Ovary (tissue), 10 donors: ENCODE results near the gene IDE. TPM values are rescaled to one million over a fixed set of nuclear protein-coding genes. Genes with fewer than 3 reads are reported as not detected.

Experiments used
- DNase-seq, 5 donors: peaks; one replicate each; pipeline ENCODE4 v3.0.0-alpha.2; 2019 to 2020
- H3K27ac ChIP-seq, 2 donors: fragments of 200-600 bp; one replicate each; pipeline versions ENCODE4 v1.5.1 to v1.8.0; 2019 to 2022
- H3K27me3 ChIP-seq: fragments of 200-600 bp; one replicate; pipeline ENCODE4 v1.8.0; 2022
- H3K36me3 ChIP-seq: fragments of 200-600 bp; sonication (generic); one replicate; pipeline ENCODE4 v1.5.1; 2019
- H3K4me1 ChIP-seq: one replicate; pipeline ENCODE4 v1.8.1; 2013; ENCODE audit warnings: mild to moderate bottlenecking, moderate library complexity; ENCODE audit not compliant: insufficient read depth
- H3K4me3 ChIP-seq: fragments of 200-600 bp; sonication (generic); one replicate; pipeline ENCODE4 v1.5.1; 2017
- H3K9me3 ChIP-seq, 2 donors: fragments of 200-600 bp in 1 of 2; sonication (generic) in 1 of 2; one replicate each; pipeline versions ENCODE4 v1.5.1 to v1.8.1; 2013 to 2019; ENCODE audit warnings: mild to moderate bottlenecking in 1 of 2, moderate library complexity in 1 of 2
- EP300 ChIP-seq: sonication (generic); formaldehyde crosslinking; IDR thresholded peaks from one replicate; pipeline ENCODE4 v1.6.1; 2017; ENCODE audit warnings: antibody characterized with exemption
- POLR2A ChIP-seq: fragments of 450-650 bp; IDR thresholded peaks from one replicate; pipeline ENCODE4 v1.6.1; 2017; ENCODE audit warnings: antibody characterized with exemption, mild to moderate bottlenecking, moderate library complexity
- WGBS, 3 donors: extraction: QIAGEN DNeasy Blood & Tissue Kit in 1 of 3; methylation state at CpG; one replicate each; pipeline versions ENCODE4 v1.1.5 to v1.1.7; 2013 to 2017; 5-methylcytosine and 5-hydroxymethylcytosine counted together
- intact Hi-C, 4 donors: fragments of 100-400 bp; cut with DNase I; formaldehyde crosslinking; loops; one replicate each; pipeline versions ENCODE4 v1.11.0 to v1.15.1; 2022 to 2023
- long read RNA-seq, 3 donors: library from polyadenylated mRNA in 2 of 3; unstranded in 2 of 3; transcript quantifications; one replicate each; pipeline ENCODE4 v2.0.0 and lab custom pipeline, GENCODE V29; 2021 to 2026
- polyA plus RNA-seq, 2 donors: library from polyadenylated mRNA; stranded (reverse); fragments of 200-250 nt in 1 of 2; fragments of 350-450 nt in 1 of 2; fragmentation: Illumina TruSeq in 1 of 2; extraction: RNeasy Lipid Tissue Mini Kit (QIAGEN cat#74804) in 1 of 2; gene quantifications; one replicate each; pipeline ENCODE4 v1.2.3, GENCODE V29; 2013 to 2014
- total RNA-seq, 7 donors: library from RNA; depleted of rRNA in 2 of 7; stranded (reverse); fragments of >200 nt in 2 of 7; fragmentation: NEBNext Ultra II Directional in 3 of 7; extraction: Animal tissue kit (Norgen Biotek cat#: 25700) in 3 of 7; gene quantifications; one replicate each; pipeline versions ENCODE4 v1.1.0 to v1.2.4, GENCODE V29; 2016 to 2023
- TF ChIP-seq, protein P1 (sequence below), 3 donors: fragments of 450-650 bp in 2 of 3; fragments of 200-600 bp in 1 of 3; IDR thresholded peaks; one replicate each; pipeline versions ENCODE4 v1.5.1 to v1.8.0; 2016 to 2022; ENCODE audit warnings: antibody characterized with exemption in 3 of 3, mild to moderate bottlenecking in 1 of 3
- donor health status: DM: no; HTN: no; CAD: no; lungs with moderate emphysema.
- donor health status: DM: no; HTN: no; CAD: no.
- donor health status: Bipolar disorder and iron deficiency.
- donor health status: DM: yes; HTN: yes; CAD: no.
- donor health status: DM: no; HTN: no; CAD: no.
- donor health status: DM: yes; HTN: yes; CAD: no.

The IDE gene
- total RNA-seq (10 to 100 TPM; 14.3 to 34.1 (median 28.2) TPM), polyA plus RNA-seq (10 to 100 TPM in 1 of 2 donors, 1 to 10 TPM in 1; 5.8 to 18.4 TPM)
- long read RNA-seq, donor 1, full-length matches to known transcripts, result 1 of 12 reads
- long read RNA-seq, donor 1, partial matches to known transcripts, result 8 of 12 reads
- long read RNA-seq, donor 1, other reads (novel, unspliced or antisense), result 3 of 12 reads
- long read RNA-seq, donor 2, full-length matches to known transcripts, result 4 of 4 reads
- long read RNA-seq, donor 2, partial matches to known transcripts, result 0 of 4 reads
- long read RNA-seq, donor 2, other reads (novel, unspliced or antisense), result 0 of 4 reads
- long read RNA-seq, donor 3, full-length matches to known transcripts, result 29 of 45 reads
- long read RNA-seq, donor 3, partial matches to known transcripts, result 5 of 45 reads
- long read RNA-seq, donor 3, other reads (novel, unspliced or antisense), result 11 of 45 reads

DNA sequence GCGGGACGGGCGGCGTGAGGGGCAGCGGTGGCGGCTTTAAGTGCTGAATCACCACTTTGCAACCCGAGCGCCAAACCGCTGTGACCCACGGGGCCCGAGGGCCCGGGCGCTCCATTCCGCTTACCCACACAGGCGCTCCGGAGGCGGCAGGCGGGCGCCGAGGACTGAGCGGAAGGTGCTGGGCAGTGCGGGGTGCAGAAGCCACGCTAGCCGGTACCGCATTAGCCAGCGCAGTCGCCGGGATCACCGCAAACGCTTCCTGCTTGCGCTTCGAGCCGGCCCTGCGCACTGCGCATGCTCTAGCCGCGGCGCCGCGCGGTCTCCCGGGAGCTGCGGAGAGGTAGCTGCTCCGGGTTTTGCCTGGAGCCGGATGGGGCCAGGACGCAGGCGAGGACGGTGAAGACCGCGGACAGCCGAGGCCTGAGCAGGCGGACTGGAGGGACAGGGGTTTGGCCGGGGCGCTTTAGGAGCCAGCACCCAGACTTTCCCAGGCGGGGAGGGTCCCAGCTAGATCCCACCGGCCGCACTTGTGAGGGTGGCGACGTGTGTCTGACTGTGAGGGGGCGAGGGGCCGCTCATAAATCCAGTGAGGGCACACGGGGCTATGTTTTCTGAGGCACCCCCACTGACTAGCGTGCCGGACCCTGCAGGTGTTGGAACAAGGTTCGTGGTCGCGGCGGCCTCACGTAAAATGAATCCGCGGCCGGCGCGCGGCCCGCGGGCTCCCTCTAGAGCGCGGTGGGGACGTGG is at the start of gene IDE:
Gene IDE (minus strand): TSS at position 296 of the 750 bp plus-strand sequence. CDS start 74 bp downstream, at position 222.
- no peaks in the 10 kb centered on the region for H3K36me3 ChIP-seq
- H3K27ac ChIP-seq, result peak within 1 kb of the TSS; percentile 78 to 94
- peak within 1 kb of the TSS; percentile 84 for H3K4me3 ChIP-seq
- TF ChIP-seq, protein P1, sequence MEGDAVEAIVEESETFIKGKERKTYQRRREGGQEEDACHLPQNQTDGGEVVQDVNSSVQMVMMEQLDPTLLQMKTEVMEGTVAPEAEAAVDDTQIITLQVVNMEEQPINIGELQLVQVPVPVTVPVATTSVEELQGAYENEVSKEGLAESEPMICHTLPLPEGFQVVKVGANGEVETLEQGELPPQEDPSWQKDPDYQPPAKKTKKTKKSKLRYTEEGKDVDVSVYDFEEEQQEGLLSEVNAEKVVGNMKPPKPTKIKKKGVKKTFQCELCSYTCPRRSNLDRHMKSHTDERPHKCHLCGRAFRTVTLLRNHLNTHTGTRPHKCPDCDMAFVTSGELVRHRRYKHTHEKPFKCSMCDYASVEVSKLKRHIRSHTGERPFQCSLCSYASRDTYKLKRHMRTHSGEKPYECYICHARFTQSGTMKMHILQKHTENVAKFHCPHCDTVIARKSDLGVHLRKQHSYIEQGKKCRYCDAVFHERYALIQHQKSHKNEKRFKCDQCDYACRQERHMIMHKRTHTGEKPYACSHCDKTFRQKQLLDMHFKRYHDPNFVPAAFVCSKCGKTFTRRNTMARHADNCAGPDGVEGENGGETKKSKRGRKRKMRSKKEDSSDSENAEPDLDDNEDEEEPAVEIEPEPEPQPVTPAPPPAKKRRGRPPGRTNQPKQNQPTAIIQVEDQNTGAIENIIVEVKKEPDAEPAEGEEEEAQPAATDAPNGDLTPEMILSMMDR (IDR thresholded peaks at IDR 0.05), result peak; percentile 16 to 79 (median 69)
- peak; percentile 33 for TF ChIP-seq POLR2A
- TF ChIP-seq EP300, result no peak
- H3K9me3 ChIP-seq, result no peaks in the 10 kb centered on the region
- intact Hi-C loops, result loop anchor here (2.0 to 5.0 kb wide), 3 partner anchors 17 to 57 kb away; no protein-coding TSS in a partner anchor
- H3K4me1 ChIP-seq, result peaks cover 13% of the 10 kb centered on the region
- H3K27me3 ChIP-seq, result no peaks in the 10 kb centered on the region
- WGBS, 3 donors, result 0 to 1% (median 0%) methylated on average over 69 to 80 of the region's 80 CpGs
- DNase-seq, result peak; percentile 81 to 89 (median 84)

DNA sequence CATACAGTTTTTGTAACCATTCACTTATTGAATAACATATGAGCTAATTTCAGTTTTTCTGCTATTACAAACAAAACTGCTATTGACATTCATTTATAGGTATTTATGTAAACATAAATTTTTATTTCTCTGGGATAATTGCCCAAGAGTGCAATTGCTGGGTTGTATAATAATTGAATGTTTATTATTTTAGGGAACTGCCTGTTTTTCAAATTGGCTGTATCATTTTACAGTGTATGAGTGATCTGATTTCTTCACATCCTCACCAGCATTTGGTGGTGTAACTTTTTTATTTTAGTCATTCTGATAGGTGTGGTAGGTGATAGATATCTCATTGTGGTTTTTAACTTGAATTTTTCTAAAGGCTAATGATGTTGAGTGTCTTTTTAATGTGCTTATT is 45.5 kb upstream of the IDE start:
- intact Hi-C loops, result no loop called here
- TF ChIP-seq POLR2A (no peak), EP300 (no peak)
- TF ChIP-seq, protein P1 (IDR thresholded peaks at IDR 0.05), result no peak
- no peak for DNase-seq
- no peak overlapping the region for H3K4me3 ChIP-seq
- no peaks in the 10 kb centered on the region for H3K4me1 ChIP-seq
- H3K9me3 ChIP-seq, result no peaks in the 10 kb centered on the region
- no peak overlapping the region for H3K27ac ChIP-seq
- H3K27me3 ChIP-seq, result no peaks in the 10 kb centered on the region
- H3K36me3 ChIP-seq, result no peaks in the 10 kb centered on the region

DNA sequence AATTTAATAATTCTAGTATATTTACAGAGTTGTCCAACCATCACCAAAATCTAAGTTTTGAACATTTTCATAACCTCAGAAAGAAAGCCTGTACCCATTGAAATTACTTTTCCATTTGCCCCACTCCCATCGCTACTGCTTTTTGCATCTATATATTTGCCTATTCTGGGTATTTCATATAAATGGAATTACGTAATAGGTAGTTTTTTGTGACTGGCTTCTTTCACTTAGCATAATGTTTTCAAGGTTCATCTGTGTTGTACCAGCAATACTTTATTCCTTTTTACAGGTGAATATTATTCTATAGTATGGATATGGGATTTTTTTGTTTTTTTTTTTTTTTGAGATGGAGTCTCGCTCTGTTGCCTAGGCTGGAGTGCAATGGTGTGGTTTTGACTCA is 41.6 kb upstream of the IDE start:
- no peaks in the 10 kb centered on the region for H3K4me1 ChIP-seq
- H3K36me3 ChIP-seq, result no peaks in the 10 kb centered on the region
- H3K27me3 ChIP-seq, result no peaks in the 10 kb centered on the region
- no peaks in the 10 kb centered on the region for H3K9me3 ChIP-seq
- 98 to 100% (median 100%) methylated on average over 3 of the region's 3 CpGs for WGBS, 3 donors
- no peak overlapping the region for H3K27ac ChIP-seq
- intact Hi-C loops, result no loop called here
- no peak for DNase-seq
- H3K4me3 ChIP-seq, result no peak overlapping the region
- TF ChIP-seq, protein P1 (IDR thresholded peaks at IDR 0.05), result no peak
- TF ChIP-seq POLR2A (no peak), EP300 (no peak)

DNA sequence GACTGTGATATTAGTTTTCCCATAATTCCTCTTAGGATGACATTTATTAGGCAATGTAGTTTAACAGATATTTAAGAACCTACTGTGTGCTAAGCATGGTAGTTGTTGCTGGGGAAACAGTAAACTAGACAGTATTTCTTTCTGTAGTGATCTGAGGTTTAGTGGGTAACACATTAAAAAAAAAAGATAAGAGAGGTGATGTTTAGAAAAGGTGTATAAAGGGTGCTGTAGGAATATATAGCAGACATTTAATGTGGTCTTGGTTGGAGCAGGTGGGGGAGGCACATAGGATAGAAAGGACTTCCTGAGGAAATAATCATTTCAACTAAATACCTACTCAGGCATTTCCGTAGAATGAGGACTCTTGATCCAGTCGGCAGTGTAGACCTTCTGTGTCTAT is 30.9 kb upstream of the IDE start:
- Histone ChIP-seq H3K36me3 (no peaks in the 10 kb centered on the region), H3K27me3 (no peaks in the 10 kb centered on the region), H3K9me3 (no peaks in the 10 kb centered on the region), H3K27ac (no peak overlapping the region), H3K4me1 (no peaks in the 10 kb centered on the region), H3K4me3 (no peak overlapping the region)
- TF ChIP-seq, protein P1 (IDR thresholded peaks at IDR 0.05), result no peak
- no peak for TF ChIP-seq EP300
- WGBS, 3 donors, result 90 to 96% (median 92%) methylated on average over 2 of the region's 2 CpGs
- no peak for DNase-seq
- intact Hi-C loops, result no loop called here
